ENCODE measurements around the gene C5AR1. TPM values are rescaled to one million over a fixed set of nuclear protein-coding genes. Genes with fewer than 3 reads are reported as not detected.
"Not testable (repeated sequence)": the region's sequence is repeated elsewhere in the genome, so short reads cannot be mapped to it uniquely, and the experiment has no call there.

Gene C5AR1
- polyA plus RNA-seq, 3 donors: 143 to 1,132 (median 320) TPM

- no peak overlapping the region for H3K4me2 ChIP-seq (replicated peaks; ENCODE audit: extremely low read depth, low read length, poor library complexity, severe bottlenecking)
- Mint-ChIP-seq H3K36me3 (peaks cover 0 to 2% of the 10 kb centered on the region in 2 donors), H3K4me1 (peaks cover 7% of the 10 kb centered on the region), H3K27me3 (ENCODE audit: low read depth in 3 of 3) (peaks cover 0 to 3% (median 2%) of the 10 kb centered on the region in 3 donors), H3K9me3 (peaks cover 0 to 3% (median 0%) of the 10 kb centered on the region in 7 donors), H3K4me3 (no peak overlapping the region), H3K27ac (peak overlapping the region in 1 of 7 donors; percentile 70)
- no peaks in the 10 kb centered on the region for H3K9me3 ChIP-seq (replicated peaks in 1 of 2; ENCODE audit: control insufficient read depth in 1 of 2, insufficient read depth in 1 of 2, low read length in 2 of 2)
- no peak overlapping the region for H2AFZ ChIP-seq (ENCODE audit: insufficient read depth, low read depth, low read length, poor library complexity, severe bottlenecking)
- H4K20me1 ChIP-seq (ENCODE audit: insufficient read depth, low read length): no peaks in the 10 kb centered on the region
- WGBS (ENCODE audit: insufficient coverage): 10% methylated on average over 2 of the region's 9 CpGs
- no peak overlapping the region for H3K27ac ChIP-seq (ENCODE audit: low read depth in 1 of 2, low read length in 2 of 2)
- no peaks in the 10 kb centered on the region for H3K79me2 ChIP-seq (ENCODE audit: insufficient read depth, low read length)
- DNase-seq: peak; percentile 47 to 59 (median 52)
- intact Hi-C loops (cut with micrococcal nuclease): loop anchor here (1.0 to 10.0 kb wide), 4 partner anchors 107 to 413 kb away; no protein-coding TSS in a partner anchor
- no peaks in the 10 kb centered on the region for H3K27me3 ChIP-seq (ENCODE audit: control insufficient read depth in 2 of 2, insufficient read depth in 2 of 2, low read length in 2 of 2)
- H3K9ac ChIP-seq (ENCODE audit: insufficient read depth, low read length, poor library complexity, severe bottlenecking): no peak overlapping the region
- TF ChIP-seq CTCF (IDR thresholded peaks at IDR 0.05): peak; percentile 68
- H3K4me3 ChIP-seq (replicated peaks in 1 of 3; ENCODE audit: low read depth in 2 of 3, low read length in 3 of 3): no peak overlapping the region
- H3K36me3 ChIP-seq (replicated peaks in 1 of 2; ENCODE audit: control insufficient read depth in 1 of 2, insufficient read depth in 2 of 2, low read length in 2 of 2): no peaks in the 10 kb centered on the region
- no peaks in the 10 kb centered on the region for H3K4me1 ChIP-seq (ENCODE audit: control insufficient read depth in 1 of 2, insufficient read depth in 2 of 2, low read length in 2 of 2)
These were observed 25.2 kb upstream of the C5AR1 start for GRCh38 chr19:47284324-47284899.

GRCh38 chr19:47296036-47296435, 13.6 kb upstream of the C5AR1 start:
- peaks cover 6 to 19% (median 8%) of the 10 kb centered on the region in 3 donors for H3K27me3 Mint-ChIP-seq (ENCODE audit: low read depth in 3 of 3)

GRCh38 chr19:47300867-47301266, 8.8 kb upstream of the C5AR1 start:
- H3K9ac ChIP-seq (ENCODE audit: insufficient read depth, low read length, poor library complexity, severe bottlenecking); H4K20me1 ChIP-seq (ENCODE audit: insufficient read depth, low read length); H3K27ac ChIP-seq (ENCODE audit: low read depth in 1 of 2, low read length in 2 of 2); intact Hi-C loops (cut with micrococcal nuclease); H3K4me2 ChIP-seq (replicated peaks; ENCODE audit: extremely low read depth, low read length, poor library complexity, severe bottlenecking); H3K9me3 ChIP-seq (replicated peaks in 1 of 2; ENCODE audit: control insufficient read depth in 1 of 2, insufficient read depth in 1 of 2, low read length in 2 of 2); H2AFZ ChIP-seq (ENCODE audit: insufficient read depth, low read depth, low read length, poor library complexity, severe bottlenecking); H3K27me3 ChIP-seq (ENCODE audit: control insufficient read depth in 2 of 2, insufficient read depth in 2 of 2, low read length in 2 of 2); H3K9me3 Mint-ChIP-seq; H3K36me3 Mint-ChIP-seq; DNase-seq; H3K4me3 ChIP-seq (replicated peaks in 1 of 3; ENCODE audit: low read depth in 2 of 3, low read length in 3 of 3); H3K36me3 ChIP-seq (replicated peaks in 1 of 2; ENCODE audit: control insufficient read depth in 1 of 2, insufficient read depth in 2 of 2, low read length in 2 of 2); H3K79me2 ChIP-seq (ENCODE audit: insufficient read depth, low read length): not testable (repeated sequence)
- WGBS (ENCODE audit: insufficient coverage): 94% methylated on average over 6 of the region's 14 CpGs
- peak overlapping the region in 3 of 7 donors; percentile 8 to 64 (median 54) for H3K27ac Mint-ChIP-seq
- peak overlapping the region in 1 of 2 donors; percentile 26 for H3K4me3 Mint-ChIP-seq
- peaks cover 9 to 31% (median 20%) of the 10 kb centered on the region in 3 donors for H3K27me3 Mint-ChIP-seq (ENCODE audit: low read depth in 3 of 3)
- H3K4me1 ChIP-seq (ENCODE audit: control insufficient read depth in 1 of 2, insufficient read depth in 2 of 2, low read length in 2 of 2): peaks cover 24 to 47% of the 10 kb centered on the region in 2 donors
- H3K4me1 Mint-ChIP-seq: peaks cover 42% of the 10 kb centered on the region

More at GRCh38 chr19:47296036-47296435, 13.6 kb upstream of the C5AR1 start:
- intact Hi-C loops (cut with micrococcal nuclease): loop anchor here (1.0 to 5.0 kb wide), 4 partner anchors 36 to 131 kb away; partner anchors contain the start of genes C5AR2 (in 1 of the 2) and DHX34 (in 1 of the 2)
- peaks cover 0 to 3% (median 0%) of the 10 kb centered on the region in 7 donors for H3K9me3 Mint-ChIP-seq
- H3K9me3 ChIP-seq (replicated peaks in 1 of 2; ENCODE audit: control insufficient read depth in 1 of 2, insufficient read depth in 1 of 2, low read length in 2 of 2): no peaks in the 10 kb centered on the region
- no peaks in the 10 kb centered on the region for H3K36me3 ChIP-seq (replicated peaks in 1 of 2; ENCODE audit: control insufficient read depth in 1 of 2, insufficient read depth in 2 of 2, low read length in 2 of 2)
- DNase-seq: peak; percentile 77 to 88 (median 84)
- no peak overlapping the region for H2AFZ ChIP-seq (ENCODE audit: insufficient read depth, low read depth, low read length, poor library complexity, severe bottlenecking)
- whole genome bisulfite sequencing (ENCODE audit: insufficient coverage): 0% methylated on average over 2 of the region's 12 CpGs
- H3K36me3 Mint-ChIP-seq: no peaks in the 10 kb centered on the region
- H3K4me1 Mint-ChIP-seq: peaks cover 19% of the 10 kb centered on the region
- no peak overlapping the region for H3K9ac ChIP-seq (ENCODE audit: insufficient read depth, low read length, poor library complexity, severe bottlenecking)
- peak overlapping the region in 1 of 2 donors; percentile 37 for H3K4me3 Mint-ChIP-seq
- H3K27me3 ChIP-seq (ENCODE audit: control insufficient read depth in 2 of 2, insufficient read depth in 2 of 2, low read length in 2 of 2): no peaks in the 10 kb centered on the region
- H3K79me2 ChIP-seq (ENCODE audit: insufficient read depth, low read length): no peaks in the 10 kb centered on the region
- H3K4me1 ChIP-seq (ENCODE audit: control insufficient read depth in 1 of 2, insufficient read depth in 2 of 2, low read length in 2 of 2): peaks cover 12 to 15% of the 10 kb centered on the region in 2 donors
- no peaks in the 10 kb centered on the region for H4K20me1 ChIP-seq (ENCODE audit: insufficient read depth, low read length)
- peak overlapping the region in 2 of 7 donors; percentile 57 to 84 for H3K27ac Mint-ChIP-seq
- H3K4me2 ChIP-seq (replicated peaks; ENCODE audit: extremely low read depth, low read length, poor library complexity, severe bottlenecking): no peak overlapping the region
- peak; percentile 81 for TF ChIP-seq CTCF (IDR thresholded peaks at IDR 0.05)
- H3K27ac ChIP-seq (ENCODE audit: low read depth in 1 of 2, low read length in 2 of 2): no peak overlapping the region
- no peak overlapping the region for H3K4me3 ChIP-seq (replicated peaks in 1 of 3; ENCODE audit: low read depth in 2 of 3, low read length in 3 of 3)
